Measurements from ENCODE around the gene ARPC1A.
A peak's percentile ranks its signal among the peaks of the same experiment; 100 is the strongest.
"Not testable (repeated sequence)": the region's sequence is repeated elsewhere in the genome, so short reads cannot be mapped to it uniquely, and the experiment has no call there.

The ARPC1A gene

DNA sequence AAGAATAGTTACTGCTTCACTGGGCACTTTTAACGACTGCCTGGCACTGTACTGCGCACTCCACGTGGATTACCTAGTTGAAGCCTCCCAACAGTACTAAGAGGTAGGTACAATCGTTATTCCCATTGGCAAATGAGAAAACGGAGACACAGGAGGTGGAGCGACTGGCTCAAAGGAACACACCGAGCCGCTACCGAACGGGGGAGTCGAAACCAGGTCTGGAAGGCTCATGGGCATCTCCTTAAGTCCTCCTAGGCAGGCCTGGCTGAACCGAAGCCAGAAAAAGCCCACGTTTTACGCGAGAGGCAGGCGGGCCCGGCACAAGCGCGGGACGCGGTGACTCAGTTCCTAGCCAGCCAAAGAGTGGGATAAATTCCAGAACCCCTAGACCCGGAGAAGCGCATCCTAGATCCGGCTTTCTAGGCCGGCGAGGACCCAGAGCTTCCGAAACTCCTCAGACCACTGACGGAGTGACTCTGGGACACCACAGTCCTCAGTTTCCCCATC is 82.2 kb downstream of the ARPC1A start:
- no peak for DNase-seq (ENCODE audit: low read depth in 2 of 2, low spot score in 1 of 2)

DNA sequence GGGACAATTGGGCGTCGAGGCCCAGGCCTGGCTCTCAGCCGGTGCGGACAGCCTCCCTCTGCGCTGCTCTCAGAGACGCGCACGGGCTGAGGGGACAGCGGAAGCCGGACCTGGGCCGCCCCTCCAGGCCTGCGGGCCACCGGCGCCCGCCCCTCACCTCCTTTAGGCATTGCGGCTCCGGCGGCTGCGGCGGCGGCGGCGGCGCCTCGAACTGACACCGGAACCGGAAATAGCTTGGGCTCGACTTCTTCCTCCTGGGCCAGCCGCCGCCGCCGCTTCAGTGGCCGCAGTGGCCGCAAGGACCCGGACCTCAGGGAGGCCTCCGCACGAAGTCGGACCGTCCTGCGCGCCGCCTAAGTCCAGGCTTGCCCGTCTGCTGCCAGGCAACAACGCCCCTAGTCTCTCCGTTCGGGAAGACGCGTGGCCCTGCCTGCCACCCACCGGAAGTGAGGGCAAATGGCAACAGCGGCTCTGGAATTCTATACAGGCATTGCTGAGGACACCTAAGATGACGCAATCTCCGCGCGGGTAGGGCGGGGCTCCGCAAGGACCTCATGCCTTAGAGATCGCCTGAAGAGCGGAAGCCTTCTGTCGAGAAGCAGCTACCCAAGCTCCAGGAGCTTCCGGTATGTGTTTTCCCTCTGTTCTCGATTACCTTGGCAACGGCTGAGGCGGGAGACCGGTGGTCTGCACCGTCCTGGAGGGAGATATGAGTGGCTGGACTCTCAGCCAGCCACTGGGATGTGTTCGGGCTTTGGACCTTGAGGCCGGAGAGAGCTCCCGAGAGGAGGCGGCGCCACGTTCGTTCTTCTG is 82.9 kb downstream of the ARPC1A start, which contains the start of the genes BUD31 and PDAP1:
Gene BUD31 (plus strand): TSS at position 591 of the 813 bp plus-strand sequence. CDS start 2,124 bp downstream, outside the sequence.
Gene PDAP1 (minus strand): TSS at position 219 of the 813 bp plus-strand sequence. CDS start 49 bp downstream, at position 170.
- peak; percentile 88 to 92 for DNase-seq (ENCODE audit: low read depth in 2 of 2, low spot score in 1 of 2)

- DNase-seq (ENCODE audit: low read depth in 2 of 2, low spot score in 1 of 2) = no peak
Observed at GRCh38 chr7:99409192-99409572, 83.5 kb downstream of the ARPC1A start.

DNA sequence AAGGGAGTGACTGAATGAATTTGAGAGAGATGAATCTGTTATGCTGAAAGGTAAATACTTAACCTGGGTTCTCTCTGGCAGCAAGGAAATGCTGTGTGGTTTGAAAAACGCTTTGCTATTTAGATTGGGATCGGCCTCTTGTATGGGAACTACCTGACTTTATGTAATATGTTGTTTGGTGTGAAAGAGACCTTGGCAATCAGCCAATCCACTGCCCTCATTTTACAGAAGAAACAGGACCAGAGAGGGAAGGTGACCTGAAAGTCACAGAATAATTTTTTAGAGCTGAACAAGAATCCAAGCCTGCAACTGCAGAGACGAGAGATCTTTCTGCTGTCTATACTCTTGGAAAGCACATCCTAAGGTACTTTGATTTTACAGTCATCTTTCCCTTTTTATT is 84.1 kb downstream of the ARPC1A start:
- DNase-seq (ENCODE audit: low read depth in 2 of 2, low spot score in 1 of 2) = no peak

DNA sequence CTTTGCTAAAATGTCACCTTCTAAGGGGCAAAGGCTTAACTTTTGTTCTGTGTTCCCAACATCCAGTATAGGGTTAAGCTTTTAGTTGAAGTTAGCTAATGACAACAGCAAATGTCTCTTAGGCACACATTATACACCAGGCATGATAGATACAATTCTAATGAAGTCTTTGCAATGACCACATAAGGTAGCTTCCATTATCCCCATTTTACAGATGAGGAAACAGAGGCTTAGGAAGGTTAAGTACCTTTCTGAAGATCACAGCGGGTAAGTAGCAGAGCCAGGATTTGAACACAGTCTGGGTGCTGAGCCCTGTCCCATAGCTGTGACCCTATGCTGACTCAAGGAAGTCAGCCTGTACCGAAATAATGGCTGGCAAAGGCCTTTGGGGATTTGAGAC is 84.9 kb downstream of the ARPC1A start:
- no peak for DNase-seq (ENCODE audit: low read depth in 2 of 2, low spot score in 1 of 2)

DNA sequence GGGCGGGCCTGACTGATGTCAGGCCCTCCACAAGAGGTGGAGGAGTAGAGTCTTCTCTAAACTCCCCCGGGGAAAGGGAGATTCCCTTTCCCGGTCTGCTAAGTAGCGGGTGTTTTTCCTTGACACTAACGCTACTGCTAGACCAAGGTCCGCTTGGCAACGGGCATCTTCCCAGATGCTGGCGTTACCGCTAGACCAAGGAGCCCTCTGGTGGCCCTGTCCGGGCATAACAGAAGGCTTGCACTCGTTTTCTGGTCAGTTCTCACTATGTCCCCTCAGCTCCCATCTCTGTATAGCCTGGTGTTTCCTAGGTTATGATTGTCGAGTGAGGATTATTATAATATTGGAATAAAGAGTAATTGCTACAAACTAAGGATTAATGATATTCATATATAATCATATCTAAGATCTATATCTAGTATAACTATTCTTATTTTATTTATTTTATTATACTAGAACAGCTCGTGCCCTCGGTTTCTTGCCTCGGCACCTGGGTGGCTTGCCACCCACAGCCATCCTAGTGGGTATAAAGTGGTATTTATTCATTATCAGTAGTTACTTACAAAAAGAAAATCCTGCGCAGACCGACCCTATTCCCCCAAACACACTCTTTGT is 89.9 kb downstream of the ARPC1A start:
- DNase-seq (ENCODE audit: low read depth in 2 of 2, low spot score in 1 of 2) = not testable (repeated sequence)
